Ishikawa (cell line): ENCODE data around the gene RSBN1L.

Experiments used
- CEBPB ChIP-seq: IDR thresholded peaks from 2 replicates; pipeline ENCODE4 v1.6.1; 2012
- EGR1 ChIP-seq: IDR thresholded peaks from 2 replicates; pipeline ENCODE4 v1.6.1; 2012
- EP300 ChIP-seq: IDR thresholded peaks from 2 replicates; pipeline ENCODE4 v1.6.1; 2012; ENCODE audit warnings: borderline replicate concordance
- RAD21 ChIP-seq: IDR thresholded peaks from 2 replicates; pipeline ENCODE4 v1.6.1; 2012; ENCODE audit warnings: low read depth
- REST ChIP-seq: IDR thresholded peaks from 2 replicates; pipeline ENCODE4 v1.6.1; 2012; ENCODE audit warnings: low read depth, mild to moderate bottlenecking
- TAF1 ChIP-seq: IDR thresholded peaks from 2 replicates; pipeline ENCODE4 v1.6.1; 2012; ENCODE audit warnings: low read depth, mild to moderate bottlenecking
- USF1 ChIP-seq: IDR thresholded peaks from 2 replicates; pipeline ENCODE4 v1.6.1; 2012
- YY1 ChIP-seq: IDR thresholded peaks from 2 replicates; pipeline ENCODE4 v1.6.1; 2012; ENCODE audit warnings: low read depth

- TF ChIP-seq RAD21, result no peak
- no peak for TF ChIP-seq REST
- TF ChIP-seq EP300, result no peak
- TF ChIP-seq YY1, result no peak
- no peak for TF ChIP-seq TAF1
- no peak for TF ChIP-seq USF1
- no peak for TF ChIP-seq CEBPB
- no peak for TF ChIP-seq EGR1
These were observed 34.4 kb upstream of the RSBN1L start for GRCh38 chr7:77661816-77662215.
